Stimulated activated naive B cell treated with anti-CD40 and anti-IgM and Interleukin-4, amounts not matched to agents 10 μg/mL and 1 μg/mL and 100 μg/mL, for 72 hours (primary cell): ENCODE measurements around the gene FOXA2.
"Not testable (repeated sequence)": the region's sequence is repeated elsewhere in the genome, so short reads cannot be mapped to it uniquely, and the experiment has no call there.

ENCODE experiments used
- ATAC-seq, 2 donors: fragments of 150-1000 bp; cut with Tn5 transposase; replicated peaks; 2 replicates each; pipeline ENCODE4 v1.10.0; 2021; ENCODE audit warnings: moderate library complexity in 1 of 2
- DNase-seq: peaks from one replicate; pipeline ENCODE4 v3.0.0; 2021
- H3K27ac Mint-ChIP-seq: one replicate; pipeline ENCODE4 v1.8.0; 2022; ENCODE audit warnings: mild to moderate bottlenecking, mixed read lengths
- H3K27me3 Mint-ChIP-seq, 2 donors: one replicate each; pipeline ENCODE4 v1.8.0; 2022; ENCODE audit warnings: mixed read lengths in 2 of 2
- H3K36me3 Mint-ChIP-seq, 2 donors: one replicate each; pipeline ENCODE4 v1.8.0; 2022; ENCODE audit warnings: mixed read lengths in 2 of 2, mild to moderate bottlenecking in 1 of 2
- H3K4me1 Mint-ChIP-seq, 2 donors: one replicate each; pipeline ENCODE4 v1.8.0; 2022; ENCODE audit warnings: mixed read lengths in 2 of 2, mild to moderate bottlenecking in 1 of 2
- H3K4me3 Mint-ChIP-seq, 2 donors: one replicate each; pipeline ENCODE4 v1.8.0; 2022; ENCODE audit warnings: mild to moderate bottlenecking in 2 of 2, mixed read lengths in 2 of 2, moderate library complexity in 1 of 2
- H3K9me3 Mint-ChIP-seq, 2 donors: one replicate each; pipeline ENCODE4 v1.8.0; 2022; ENCODE audit warnings: mixed read lengths in 2 of 2, mild to moderate bottlenecking in 1 of 2

Gene FOXA2

GRCh38 chr20:22601361-22602141, 17.2 kb upstream of the FOXA2 start:
- H3K9me3 Mint-ChIP-seq = no peaks in the 10 kb centered on the region
- ATAC-seq (no peak), DNase-seq (no peak)
- peaks cover 19 to 49% of the 10 kb centered on the region in 2 donors for H3K27me3 Mint-ChIP-seq
- no peak overlapping the region for H3K4me3 Mint-ChIP-seq
- no peaks in the 10 kb centered on the region for H3K36me3 Mint-ChIP-seq
- no peak overlapping the region for H3K27ac Mint-ChIP-seq
- H3K4me1 Mint-ChIP-seq = no peaks in the 10 kb centered on the region

- not testable (repeated sequence) for H3K36me3 Mint-ChIP-seq, DNase-seq, H3K9me3 Mint-ChIP-seq, H3K4me3 Mint-ChIP-seq, H3K4me1 Mint-ChIP-seq, H3K27ac Mint-ChIP-seq, ATAC-seq
- H3K27me3 Mint-ChIP-seq = peaks cover 26 to 58% of the 10 kb centered on the region in 2 donors
Measured at GRCh38 chr20:22599258-22599657, 14.9 kb upstream of the FOXA2 start.

GRCh38 chr20:22597303-22597702, 12.9 kb upstream of the FOXA2 start:
- ATAC-seq (no peak), DNase-seq (no peak)
- Mint-ChIP-seq H3K27me3 (peaks cover 29 to 43% of the 10 kb centered on the region in 2 donors), H3K9me3 (no peaks in the 10 kb centered on the region), H3K36me3 (no peaks in the 10 kb centered on the region), H3K4me3 (no peak overlapping the region), H3K27ac (no peak overlapping the region), H3K4me1 (no peaks in the 10 kb centered on the region)

- Mint-ChIP-seq H3K27ac (no peak overlapping the region), H3K27me3 (peaks cover 50 to 61% of the 10 kb centered on the region in 2 donors), H3K4me1 (peaks cover 0 to 2% of the 10 kb centered on the region in 2 donors), H3K4me3 (no peak overlapping the region), H3K36me3 (peaks cover 2% of the 10 kb centered on the region in 2 donors), H3K9me3 (no peaks in the 10 kb centered on the region)
- no peak for DNase-seq
- ATAC-seq = no peak
Measured at GRCh38 chr20:22590662-22591061, 6.3 kb upstream of the FOXA2 start.

DNA sequence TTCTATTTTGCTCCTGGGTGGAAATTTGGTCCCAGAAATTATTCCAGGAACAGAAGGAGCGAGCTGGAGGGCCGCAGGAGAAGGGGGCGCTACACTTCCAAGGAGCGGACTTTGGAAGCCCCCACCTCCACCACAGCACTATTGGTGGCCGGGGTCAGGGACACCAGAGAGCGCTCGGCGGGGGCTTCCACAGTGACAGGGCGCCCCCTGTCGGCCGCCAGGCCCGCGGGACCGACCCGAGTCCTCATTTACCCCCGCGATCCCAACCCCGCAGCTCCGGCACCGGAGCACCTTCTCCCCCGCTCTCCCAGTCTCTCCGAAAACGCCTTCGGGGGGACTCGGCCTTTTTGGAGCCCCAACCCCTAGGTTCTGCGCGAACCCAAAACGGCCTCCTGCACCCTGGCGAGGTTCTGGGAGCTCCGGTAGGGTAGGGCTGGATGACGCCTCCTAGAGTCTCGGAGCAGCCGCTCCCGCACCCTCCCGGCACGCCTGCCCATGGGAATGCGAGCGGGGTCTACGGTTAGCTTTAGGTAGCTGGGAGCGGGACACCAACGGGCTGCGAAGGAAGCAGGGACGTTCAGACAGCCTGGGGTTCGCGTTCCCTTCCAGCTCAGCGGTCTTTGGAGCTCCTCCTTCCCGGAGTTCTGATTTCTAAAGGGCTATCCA, 2.4 kb upstream of the FOXA2 start:
- no peak for ATAC-seq
- peaks cover 0 to 1% of the 10 kb centered on the region in 2 donors for H3K9me3 Mint-ChIP-seq

GRCh38 chr20:22585786-22586493, 1.6 kb upstream of the FOXA2 start:
- peak overlapping the region; percentile 16 for H3K27ac Mint-ChIP-seq
- peaks cover 64 to 85% of the 10 kb centered on the region in 2 donors for H3K27me3 Mint-ChIP-seq
- DNase-seq = no peak
- H3K36me3 Mint-ChIP-seq = peaks cover 6% of the 10 kb centered on the region in 2 donors
- H3K9me3 Mint-ChIP-seq = peaks cover 0 to 2% of the 10 kb centered on the region in 2 donors
- peak overlapping the region in 1 of 2 donors; percentile 12 for H3K4me3 Mint-ChIP-seq
- ATAC-seq = no peak
- peaks cover 9 to 20% of the 10 kb centered on the region in 2 donors for H3K4me1 Mint-ChIP-seq

More for the DNA sequence above, 2.4 kb upstream of the FOXA2 start:
- H3K27me3 Mint-ChIP-seq = peaks cover 61 to 81% of the 10 kb centered on the region in 2 donors
- peaks cover 3 to 4% of the 10 kb centered on the region in 2 donors for H3K36me3 Mint-ChIP-seq
- peak overlapping the region; percentile 20 for H3K27ac Mint-ChIP-seq
- H3K4me3 Mint-ChIP-seq = no peak overlapping the region
- peaks cover 8 to 17% of the 10 kb centered on the region in 2 donors for H3K4me1 Mint-ChIP-seq
- DNase-seq = no peak

- ATAC-seq = no peak
- peaks cover 6 to 9% of the 10 kb centered on the region in 2 donors for H3K36me3 Mint-ChIP-seq
- peaks cover 67 to 85% of the 10 kb centered on the region in 2 donors for H3K27me3 Mint-ChIP-seq
- H3K4me3 Mint-ChIP-seq = peak overlapping the region; percentile 41
- peaks cover 9 to 20% of the 10 kb centered on the region in 2 donors for H3K4me1 Mint-ChIP-seq
- peak overlapping the region; percentile 71 for H3K27ac Mint-ChIP-seq
- no peak for DNase-seq
- peaks cover 2 to 3% of the 10 kb centered on the region in 2 donors for H3K9me3 Mint-ChIP-seq
Measured at GRCh38 chr20:22584922-22585785, 782 bp upstream of the FOXA2 start.

DNA sequence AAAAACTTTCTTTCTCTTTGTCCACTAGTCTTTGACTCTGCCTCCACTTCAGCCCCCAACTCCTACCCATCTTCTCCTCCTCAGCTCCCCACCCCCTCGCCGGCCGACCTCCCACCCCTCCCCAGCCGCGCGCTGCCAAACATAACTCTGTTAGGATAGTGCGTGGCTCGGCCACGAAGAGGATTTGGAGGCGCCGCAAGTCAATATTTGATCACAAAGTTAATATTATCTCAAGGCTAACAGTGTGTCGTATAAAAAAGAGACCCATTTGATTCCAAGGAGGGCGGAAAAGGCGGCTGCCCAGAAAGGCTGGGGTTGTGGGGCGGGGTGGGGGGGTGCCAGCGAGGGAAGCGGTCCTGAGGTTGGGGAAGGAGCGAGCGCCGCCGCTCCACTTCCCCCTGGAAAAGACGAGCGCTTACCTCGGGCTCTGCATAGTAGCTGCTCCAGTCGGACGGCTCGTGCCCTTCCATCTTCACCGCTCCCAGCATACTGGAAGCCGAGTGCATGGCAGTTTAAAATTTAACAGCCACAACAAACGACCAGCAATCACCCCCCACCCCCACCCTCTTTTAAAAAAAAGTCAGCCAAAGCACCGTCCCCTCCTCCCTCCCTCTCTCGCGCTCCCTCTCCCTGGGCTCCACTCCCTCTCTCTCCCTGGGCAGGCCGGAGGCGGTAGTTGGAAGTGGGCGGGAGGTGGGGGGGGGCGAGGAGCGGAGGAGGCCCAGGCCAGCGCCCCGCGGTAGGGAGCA, 425 bp downstream of the FOXA2 start:
- H3K27ac Mint-ChIP-seq = peak overlapping the region; percentile 47
- peaks cover 66 to 91% of the 10 kb centered on the region in 2 donors for H3K27me3 Mint-ChIP-seq
- DNase-seq = no peak
- no peak for ATAC-seq
- H3K4me3 Mint-ChIP-seq = peak overlapping the region in 1 of 2 donors; percentile 32
- H3K9me3 Mint-ChIP-seq = peaks cover 2 to 3% of the 10 kb centered on the region in 2 donors
- peaks cover 6 to 9% of the 10 kb centered on the region in 2 donors for H3K36me3 Mint-ChIP-seq
- H3K4me1 Mint-ChIP-seq = peaks cover 9 to 20% of the 10 kb centered on the region in 2 donors

DNA sequence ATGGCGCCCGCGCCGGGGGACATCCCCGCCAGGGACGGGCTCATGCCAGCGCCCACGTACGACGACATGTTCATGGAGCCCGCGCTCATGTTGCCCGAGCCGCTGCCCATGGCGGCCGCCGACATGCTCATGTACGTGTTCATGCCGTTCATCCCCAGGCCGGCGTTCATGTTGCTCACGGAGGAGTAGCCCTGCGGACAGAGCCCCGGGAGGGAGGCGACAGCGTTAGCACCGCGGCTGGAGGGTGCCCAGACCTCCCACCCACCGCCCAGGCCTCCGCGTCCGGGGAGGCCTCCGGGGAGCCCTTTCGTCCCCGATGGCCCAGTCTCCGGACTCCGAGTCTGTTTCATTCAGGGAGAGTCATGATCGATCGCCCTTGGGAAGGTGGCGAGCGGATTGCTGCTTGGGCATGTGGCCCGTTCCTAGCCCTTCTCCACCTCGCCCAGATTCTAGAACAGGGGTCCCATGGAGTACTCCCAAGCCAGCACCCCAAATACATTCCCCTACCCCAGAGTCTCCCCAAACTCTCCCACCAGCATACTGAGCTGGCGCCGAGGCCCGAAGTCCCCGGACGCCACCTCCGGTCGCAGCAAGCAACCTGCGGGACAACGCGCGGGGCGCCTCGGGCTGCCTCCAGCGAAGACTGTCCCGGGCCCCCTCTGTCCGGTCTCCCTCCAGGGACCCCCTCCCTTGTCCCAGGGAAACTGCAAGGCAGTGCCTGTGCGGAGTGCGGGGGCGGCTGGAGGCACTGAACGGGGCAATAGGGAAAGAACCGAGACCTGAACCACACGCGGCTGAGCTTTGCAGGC, 1.2 kb downstream of the FOXA2 start:
- Mint-ChIP-seq H3K9me3 (peaks cover 2 to 3% of the 10 kb centered on the region in 2 donors), H3K27ac (peak overlapping the region; percentile 76), H3K36me3 (peaks cover 6 to 9% of the 10 kb centered on the region in 2 donors), H3K4me3 (peak overlapping the region; percentile 32 to 54), H3K4me1 (peaks cover 12 to 20% of the 10 kb centered on the region in 2 donors), H3K27me3 (peaks cover 67 to 92% of the 10 kb centered on the region in 2 donors)
- DNase-seq (no peak), ATAC-seq (no peak)

- peak overlapping the region in 1 of 2 donors; percentile 56 for H3K4me3 Mint-ChIP-seq
- peaks cover 6 to 9% of the 10 kb centered on the region in 2 donors for H3K36me3 Mint-ChIP-seq
- peak overlapping the region; percentile 79 for H3K27ac Mint-ChIP-seq
- DNase-seq = no peak
- peaks cover 18 to 26% of the 10 kb centered on the region in 2 donors for H3K4me1 Mint-ChIP-seq
- peaks cover 2 to 3% of the 10 kb centered on the region in 2 donors for H3K9me3 Mint-ChIP-seq
- H3K27me3 Mint-ChIP-seq = peaks cover 67 to 92% of the 10 kb centered on the region in 2 donors
- ATAC-seq = no peak
Measured at GRCh38 chr20:22582386-22582963, 1.9 kb downstream of the FOXA2 start.

DNA sequence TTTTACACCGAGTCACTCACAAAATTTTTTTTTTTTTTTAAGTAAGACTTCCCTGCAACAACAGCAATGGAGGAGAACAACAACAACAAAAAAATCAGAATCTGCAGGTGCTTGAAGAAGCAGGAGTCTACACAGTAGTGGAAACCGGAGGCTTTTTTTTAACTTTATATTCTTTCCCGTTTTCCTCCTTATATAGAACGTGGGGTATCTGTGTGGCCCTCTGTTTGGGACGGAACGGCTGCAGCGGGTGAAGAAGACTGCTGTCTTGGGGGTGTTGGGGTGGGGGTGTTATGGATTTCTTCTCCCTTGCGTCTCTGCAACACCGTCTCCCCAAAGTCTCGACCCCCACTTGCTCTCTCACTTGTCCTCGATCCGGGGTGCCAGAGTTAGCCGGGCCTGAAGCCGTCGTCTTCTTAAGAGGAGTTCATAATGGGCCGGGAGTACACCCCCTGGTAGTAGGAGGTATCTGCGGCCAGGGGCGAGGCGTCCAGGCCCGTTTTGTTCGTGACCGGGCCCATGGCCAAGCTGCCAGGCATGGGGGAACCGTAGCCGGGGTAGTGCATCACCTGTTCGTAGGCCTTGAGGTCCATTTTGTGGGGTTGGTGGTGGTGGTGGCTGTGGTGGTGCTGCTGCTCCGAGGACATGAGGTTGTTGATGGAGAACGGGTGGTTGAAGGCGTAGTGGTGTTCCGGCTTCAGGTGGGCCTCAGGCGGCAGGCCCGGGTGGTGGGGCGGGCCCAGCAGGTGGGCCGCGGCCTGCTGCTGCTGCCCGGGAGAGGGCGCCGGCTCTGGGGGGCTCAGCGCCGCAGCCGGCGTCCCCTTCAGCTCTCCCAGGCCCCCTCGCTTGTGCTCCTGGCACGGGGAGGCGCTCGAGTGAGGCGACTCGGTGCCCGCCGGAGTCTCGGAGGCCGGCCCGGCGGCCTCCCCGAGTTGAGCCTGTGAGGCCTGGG, 2.7 kb downstream of the FOXA2 start:
- Mint-ChIP-seq H3K27me3 (peaks cover 65 to 92% of the 10 kb centered on the region in 2 donors), H3K4me3 (peak overlapping the region; percentile 59 to 71), H3K27ac (peak overlapping the region; percentile 95), H3K9me3 (peaks cover 2 to 3% of the 10 kb centered on the region in 2 donors), H3K36me3 (peaks cover 7 to 9% of the 10 kb centered on the region in 2 donors), H3K4me1 (peaks cover 18 to 26% of the 10 kb centered on the region in 2 donors)
- no peak for DNase-seq
- ATAC-seq = no peak
